ENCODE data around the gene POLR2C.
"Not testable (repeated sequence)": the region's sequence is repeated elsewhere in the genome, so short reads cannot be mapped to it uniquely, and the experiment has no call there.

The POLR2C gene

DNA sequence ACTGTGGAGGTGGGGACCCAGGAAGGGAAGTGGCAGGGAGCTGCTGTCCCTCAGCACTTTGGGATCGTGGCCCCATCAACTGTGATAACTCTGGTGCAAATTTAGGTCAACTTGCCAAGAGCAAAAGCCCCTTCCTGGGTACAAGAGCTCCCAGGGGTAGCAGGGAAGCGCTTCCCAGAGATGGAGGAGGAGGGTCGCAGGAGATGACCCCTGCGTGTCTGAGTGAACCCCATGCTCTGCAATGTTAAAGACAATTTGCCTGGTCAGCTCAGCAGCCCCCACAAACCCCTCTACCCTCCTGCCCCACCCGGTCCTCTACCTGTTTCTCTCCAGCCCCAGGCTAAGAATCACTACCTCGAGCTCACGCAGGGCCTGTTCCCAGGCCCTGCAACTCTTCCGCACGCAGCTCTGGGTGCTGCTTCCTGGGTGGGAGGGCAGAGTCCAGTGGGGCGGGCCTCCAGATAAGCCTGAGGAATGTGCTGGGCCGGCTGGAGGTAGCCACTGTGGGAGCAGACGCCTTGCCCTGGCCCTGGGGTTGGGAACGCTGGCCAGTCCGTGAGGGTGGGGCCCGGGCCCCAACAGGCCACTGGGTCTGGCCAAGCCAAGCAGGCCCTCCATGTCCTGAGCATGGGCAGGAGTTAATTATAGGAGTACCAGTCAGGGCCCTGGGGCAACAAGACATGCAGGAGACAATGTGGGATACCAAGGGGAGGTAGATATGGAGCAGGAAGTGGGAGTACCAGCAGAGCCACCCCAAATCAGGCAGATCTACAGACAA is 17.7 kb downstream of the POLR2C start:
- no peak for DNase-seq

DNA sequence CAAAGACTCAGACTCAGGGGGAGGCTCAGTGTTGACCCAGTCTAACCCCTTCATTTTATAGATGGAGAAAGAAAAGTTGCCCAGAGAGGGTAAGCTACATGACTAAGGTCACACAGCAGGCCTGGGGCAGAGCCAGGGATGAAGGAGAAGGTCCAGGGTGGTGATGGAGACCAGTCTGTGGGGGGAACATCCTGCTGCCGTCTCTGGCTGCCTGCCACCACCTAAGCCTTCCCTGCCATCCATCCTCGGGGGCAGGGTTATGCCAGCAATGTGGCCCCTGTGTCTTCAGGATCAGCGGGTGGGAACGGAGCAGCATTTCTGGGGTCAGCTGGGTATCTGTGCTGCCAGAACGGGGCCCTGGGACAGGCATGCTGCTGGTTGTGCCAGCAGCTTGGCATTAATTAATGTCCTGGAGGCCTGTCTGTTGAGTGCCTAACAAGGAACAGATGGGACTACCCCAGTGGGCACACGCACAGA is 18.3 kb downstream of the POLR2C start:
- DNase-seq: no peak

DNA sequence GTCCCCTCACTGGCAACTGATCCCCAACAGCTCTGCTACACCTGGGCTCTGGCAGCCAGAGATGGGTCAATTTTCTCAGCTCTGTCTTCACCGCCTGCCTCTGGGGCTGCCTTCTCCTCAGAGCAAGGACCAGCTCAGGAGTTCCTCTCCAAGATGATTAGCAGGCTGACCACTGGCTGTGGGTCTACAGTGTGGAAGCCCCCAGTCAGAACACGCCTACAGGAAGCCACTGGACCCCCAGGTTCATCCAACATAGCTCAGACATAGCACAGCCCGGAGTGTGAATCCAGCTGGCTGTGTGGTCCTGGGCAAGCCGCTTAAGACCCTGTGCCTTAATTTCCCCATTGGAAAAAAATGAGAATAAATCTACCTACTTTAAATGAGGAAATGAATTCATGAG is 18.9 kb downstream of the POLR2C start:
- no peak for DNase-seq

DNA sequence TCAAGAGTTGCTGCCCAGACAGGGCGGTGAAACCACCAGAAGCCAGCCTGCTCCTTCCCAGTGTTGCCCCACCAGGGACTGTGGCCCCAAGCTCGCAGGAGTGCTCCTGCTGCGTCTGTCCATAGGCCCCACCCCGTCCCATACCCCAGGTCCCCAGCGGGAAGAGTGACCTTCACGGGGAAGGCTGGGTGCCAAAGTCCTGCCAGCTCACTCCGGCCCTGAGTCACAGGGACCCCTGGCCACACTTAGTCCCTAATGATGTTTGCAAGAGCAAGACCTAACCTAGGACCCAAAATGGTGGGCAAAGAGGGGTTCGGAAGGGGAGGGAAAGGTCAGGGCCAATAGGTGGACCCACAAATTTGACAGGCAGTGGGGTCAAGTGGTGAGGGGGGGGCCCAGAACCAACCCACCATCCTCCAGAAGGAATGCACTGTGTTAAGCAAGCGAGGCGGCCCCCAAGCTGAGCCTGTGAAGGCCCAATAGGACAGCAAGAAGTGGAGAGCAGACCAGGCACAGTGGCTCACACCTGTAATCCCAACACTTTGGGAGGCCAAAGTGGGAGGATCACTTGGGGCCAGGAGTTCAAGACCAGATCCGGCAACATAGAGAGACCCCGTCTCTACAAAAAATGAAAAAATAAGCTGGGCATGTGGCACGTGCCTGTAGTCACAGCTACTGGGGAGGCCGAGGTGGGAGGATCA is 20.5 kb downstream of the POLR2C start:
- DNase-seq: no peak

DNA sequence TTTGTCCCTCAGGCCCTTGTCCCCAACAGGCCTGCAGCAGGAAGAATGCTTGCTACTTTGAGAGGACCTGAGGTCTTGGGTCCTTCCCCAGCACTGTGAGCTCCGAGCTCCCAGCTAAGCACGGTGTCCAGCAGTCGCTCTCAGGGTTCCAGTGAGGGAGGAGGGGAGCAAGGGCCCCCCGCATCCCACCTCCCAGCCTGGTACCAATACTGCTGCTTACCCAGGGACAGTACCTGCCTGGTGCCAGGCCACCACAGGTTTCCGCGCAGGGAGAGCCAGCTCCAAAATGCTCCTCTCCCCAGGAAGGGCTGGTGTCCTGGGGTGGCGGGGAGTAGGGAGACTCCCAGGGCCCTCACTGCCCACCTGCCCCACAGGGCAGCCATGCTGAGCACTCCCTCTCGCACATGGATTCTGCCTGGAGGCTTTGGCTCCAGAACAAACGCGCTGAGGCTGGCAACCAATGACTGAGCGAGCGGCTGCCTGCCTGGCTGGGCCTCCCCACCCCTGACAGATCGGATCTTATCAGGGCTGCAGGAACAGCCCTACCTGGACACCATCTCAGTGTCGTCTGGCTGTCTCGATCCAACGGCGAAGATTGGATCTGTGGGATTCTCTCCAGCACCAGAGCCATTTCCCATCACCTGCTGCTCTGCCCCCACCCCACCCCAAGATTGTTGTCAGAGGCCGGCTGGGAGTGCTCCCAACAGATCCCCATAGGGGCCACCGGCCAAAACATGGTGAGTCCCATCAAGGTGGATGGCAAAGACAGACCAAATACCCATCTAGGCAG is 21.4 kb downstream of the POLR2C start:
- no peak for DNase-seq

DNA sequence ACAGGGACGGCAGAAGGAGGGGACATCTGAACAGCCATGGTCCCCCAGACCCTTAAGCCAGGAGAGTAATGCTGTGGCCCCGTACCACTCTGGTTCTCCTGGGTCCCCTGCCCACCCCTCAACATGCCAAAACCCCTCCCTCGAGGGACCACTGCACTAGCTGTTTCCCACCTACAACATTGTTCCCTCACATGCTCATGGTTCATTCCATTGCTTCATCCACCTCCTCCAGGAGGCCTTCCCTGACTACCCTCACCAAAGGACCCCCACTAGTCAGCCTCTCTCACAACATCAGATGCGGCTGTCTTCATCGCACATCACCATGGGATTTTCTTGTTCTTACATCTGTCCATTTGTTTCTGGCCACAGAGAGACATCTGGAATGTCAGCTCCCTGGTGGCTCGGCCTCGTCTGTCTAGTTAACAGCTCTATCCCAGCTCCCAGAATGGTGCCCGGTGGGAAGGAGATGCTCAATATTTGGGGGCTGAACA is 22.1 kb downstream of the POLR2C start:
- DNase-seq: no peak

DNA sequence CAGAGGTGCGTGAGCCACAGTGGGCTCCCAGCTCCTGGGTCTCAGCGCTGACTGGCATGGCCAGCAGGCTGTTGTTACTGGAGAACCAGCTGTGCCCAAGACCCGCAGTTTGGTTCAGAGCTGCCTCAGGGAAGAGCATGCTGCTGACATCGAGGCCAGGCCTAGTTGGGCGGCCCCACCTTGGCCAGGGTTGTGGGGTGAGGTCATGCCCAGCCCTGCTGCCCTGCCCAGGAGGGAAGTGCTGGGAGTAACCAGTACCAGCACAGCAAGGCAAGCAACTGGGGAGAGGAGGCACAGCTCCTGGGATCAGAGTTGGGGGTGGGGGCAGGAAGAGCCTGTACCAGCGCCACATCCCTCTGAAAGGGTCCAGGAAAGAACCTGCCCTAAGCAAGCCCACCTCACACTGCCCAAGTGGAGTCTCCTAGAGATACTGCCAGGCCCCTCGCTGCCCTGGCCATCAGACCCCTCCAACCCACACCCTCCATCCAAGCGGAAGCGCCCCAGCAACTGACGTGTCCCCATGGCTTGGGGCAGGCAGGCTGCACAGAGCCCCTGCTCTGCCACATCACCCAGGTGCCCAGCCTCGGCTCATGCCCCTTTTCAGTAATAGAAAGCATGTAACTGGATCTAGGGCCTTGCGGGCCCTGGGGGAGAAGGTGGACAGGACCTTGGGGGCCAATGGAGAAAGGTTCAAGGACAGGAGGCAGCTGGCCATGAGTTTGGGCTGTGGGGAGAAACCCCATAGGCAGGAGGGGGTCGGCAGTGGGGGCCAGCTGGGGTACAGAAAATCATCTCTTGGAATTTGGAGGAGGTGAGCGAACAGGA is 22.8 kb downstream of the POLR2C start:
- no peak for DNase-seq

DNA sequence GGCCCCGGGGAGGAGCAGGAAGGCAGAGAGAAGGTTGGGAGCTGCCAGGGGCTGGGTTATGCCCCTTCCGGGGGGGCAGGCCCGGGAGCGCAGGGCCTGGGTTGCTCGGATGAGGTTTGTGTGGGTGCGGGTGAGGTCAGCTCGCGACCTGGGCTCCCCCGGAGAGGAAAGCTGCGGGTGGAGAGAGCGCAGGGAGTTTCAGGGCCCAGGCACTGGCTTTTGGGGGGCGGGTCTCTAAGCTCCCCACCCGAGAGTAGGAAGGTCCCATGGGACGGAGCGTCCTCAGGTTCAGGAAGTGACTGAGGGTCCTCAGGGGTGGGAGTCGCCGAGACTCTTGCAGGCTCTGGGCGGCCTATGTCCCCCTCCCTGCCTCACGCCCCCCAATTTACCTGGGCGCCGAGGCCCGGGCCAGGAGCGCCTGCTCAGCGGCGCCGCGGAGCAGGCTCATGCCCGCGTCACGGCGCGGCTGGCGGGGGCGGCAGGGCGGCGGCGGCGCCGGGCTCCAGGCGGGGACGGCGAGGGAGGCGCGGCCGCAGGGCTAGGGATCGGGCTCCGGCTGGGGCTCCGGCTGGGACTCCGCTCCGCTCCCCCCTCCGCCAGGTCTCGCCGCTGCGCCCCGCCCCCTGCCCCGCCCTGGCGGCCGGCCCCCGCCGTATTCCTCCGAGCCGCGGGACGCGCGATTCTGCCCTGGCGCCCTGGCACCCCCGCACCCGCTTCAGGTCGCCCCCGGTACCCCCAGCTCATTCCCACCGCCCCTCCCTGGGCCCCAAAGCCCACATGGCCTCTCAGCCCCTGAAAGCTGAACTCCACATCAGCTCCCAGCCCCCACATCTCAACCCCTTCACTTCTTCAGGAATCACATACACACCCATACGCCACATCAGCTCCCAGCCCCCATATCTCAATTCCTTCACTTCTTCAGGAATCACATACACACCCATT is 23.7 kb downstream of the POLR2C start, which contains the start of gene DOK4:
Gene DOK4, minus strand, starts transcription at position 578 of the 942 bp plus-strand sequence. CDS start 6,986 bp downstream, outside the sequence.
- peak; percentile 52 for DNase-seq

DNA sequence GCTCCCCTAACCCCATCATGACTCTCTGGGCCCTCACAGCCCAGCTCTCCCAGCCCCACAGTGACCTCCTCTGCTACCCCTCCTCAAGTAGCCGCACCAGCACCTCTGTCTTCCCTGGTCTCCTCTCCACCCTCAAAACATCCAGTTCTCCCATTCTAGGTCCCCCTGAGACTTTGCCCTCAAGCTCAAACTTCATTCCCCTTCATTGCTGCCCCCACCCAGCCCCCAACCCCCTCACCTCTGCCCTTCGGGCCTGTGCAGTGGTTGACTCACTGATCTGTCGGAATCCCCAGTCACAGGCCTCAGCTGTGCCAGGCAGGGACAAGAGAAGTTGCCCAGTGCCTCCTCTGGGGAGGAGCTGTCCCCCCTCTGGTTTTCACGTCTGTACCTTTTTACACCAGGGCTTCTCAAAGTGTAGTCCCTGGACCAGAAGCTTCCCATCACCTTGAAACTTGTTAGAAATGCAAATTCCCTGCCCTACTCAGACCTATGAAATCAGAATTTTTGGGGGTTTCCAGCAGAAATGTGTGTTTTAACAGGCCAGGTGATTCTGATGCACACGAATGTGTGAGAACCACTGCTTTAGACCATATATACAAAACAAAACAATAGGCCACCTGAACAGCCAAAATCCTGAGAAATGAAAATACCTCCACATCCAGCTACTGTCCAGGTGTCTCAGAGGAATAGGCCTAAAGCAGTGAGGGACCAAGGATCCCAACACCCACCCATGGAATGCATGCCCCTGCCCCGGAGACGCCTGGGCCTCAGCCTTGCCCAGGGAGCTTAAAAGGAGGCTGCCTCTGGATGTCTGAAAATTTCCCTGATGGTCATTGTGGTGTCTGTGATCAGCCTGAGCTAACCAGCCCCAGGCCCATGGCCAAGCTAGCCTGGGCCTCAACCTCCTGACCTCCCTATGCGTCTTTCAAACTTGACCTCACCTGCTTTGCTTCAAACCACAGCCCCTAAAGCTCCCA is 24.7 kb downstream of the POLR2C start:
- DNase-seq: no peak

DNA sequence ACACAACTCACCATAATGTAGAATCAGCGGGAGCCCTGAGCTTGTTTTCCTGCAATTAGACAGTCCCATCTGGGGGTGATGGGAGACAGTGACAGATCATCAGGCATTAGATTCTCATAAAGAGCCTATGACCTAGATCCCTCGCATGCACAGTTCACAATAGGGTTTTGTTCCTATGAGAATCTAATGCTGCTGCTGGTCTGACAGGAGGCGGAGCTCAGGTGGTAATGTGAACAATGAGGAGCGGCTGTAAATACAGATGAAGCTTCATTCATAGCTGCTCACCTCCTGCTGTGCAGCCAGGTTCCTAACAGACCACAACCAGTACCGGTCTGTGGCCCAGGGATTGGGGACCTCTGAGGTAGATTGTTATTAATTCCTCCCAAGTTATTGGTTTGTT is 26.8 kb downstream of the POLR2C start:
- no peak for DNase-seq

DNA sequence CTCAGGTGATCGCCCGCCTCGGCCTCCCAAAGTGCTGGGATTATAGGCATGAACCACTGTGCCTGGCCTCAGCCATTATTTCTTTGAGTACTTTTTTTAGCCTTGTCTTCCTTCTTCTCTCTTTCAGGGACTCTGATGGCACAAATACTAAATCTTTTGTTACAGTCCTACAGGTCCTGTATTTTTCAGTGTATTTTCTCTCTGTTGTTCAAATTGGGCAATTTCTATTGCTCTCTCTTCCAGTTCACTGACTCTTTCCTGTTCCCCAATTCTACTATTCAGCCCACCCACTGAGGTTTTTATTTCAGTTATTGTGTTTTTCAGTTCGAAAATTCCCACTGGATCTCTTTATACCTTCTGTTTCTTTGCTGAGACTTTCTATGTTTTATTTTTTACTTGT is 31.3 kb downstream of the POLR2C start:
- no peak for DNase-seq

DNA sequence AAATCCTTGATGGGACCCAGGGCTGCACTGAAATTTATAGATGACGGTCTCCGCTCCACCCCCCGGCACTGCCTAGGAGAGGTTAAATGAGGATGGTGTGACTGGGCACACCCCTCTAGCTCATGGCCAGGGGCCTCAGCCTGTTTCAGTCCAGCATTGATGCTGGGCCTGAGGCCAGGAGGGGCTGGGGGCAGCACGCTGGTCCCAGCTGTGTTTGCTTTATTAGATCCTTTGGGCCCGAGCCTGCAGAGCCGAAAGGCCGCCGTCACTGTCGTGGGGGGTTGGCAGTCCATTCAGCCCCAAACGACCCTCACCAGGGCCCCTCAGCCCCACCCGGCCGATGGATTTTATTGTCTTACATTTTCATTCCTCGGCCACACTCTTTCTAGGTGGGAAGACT is 34.6 kb downstream of the POLR2C start:
- DNase-seq: no peak

DNA sequence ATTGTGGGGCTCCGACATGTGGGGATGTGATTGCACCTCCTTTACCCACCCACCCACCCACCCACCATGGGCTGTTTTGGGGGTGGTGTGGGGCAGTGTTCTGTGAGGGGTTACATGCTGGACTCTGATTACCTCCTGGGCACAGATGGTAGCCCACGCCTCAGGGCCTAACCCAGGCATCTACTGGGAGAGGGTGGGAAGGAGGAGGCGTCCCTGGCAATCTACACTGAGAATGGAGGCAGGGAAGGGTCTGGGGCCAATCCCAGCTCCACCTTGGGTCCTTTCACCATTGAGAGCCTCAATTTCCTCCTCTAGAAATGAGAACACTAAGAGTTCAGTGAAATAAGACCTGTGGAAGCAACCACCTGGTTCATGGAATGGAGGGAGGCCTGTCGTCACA is 35.6 kb downstream of the POLR2C start:
- DNase-seq: no peak

DNA sequence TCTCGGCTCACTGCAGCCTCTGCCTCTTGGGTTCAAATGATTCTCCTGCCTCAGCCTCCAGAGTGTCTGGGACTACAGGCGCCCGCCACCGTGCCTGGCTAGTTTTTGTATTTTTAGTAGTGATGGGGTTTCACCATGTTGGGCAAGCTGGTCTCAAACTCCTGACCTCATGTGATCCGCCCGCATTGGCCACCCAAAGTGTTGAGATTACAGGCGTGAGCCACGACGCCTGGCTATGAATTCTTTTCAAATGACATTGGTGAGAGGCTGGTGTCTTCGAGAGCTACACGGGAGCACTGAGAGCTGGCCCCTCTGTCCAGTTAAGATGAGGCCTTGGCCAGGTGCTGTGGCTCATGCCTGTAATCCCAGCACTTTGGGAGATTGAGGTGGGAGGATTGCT is 37.5 kb downstream of the POLR2C start:
- not testable (repeated sequence) for DNase-seq

DNA sequence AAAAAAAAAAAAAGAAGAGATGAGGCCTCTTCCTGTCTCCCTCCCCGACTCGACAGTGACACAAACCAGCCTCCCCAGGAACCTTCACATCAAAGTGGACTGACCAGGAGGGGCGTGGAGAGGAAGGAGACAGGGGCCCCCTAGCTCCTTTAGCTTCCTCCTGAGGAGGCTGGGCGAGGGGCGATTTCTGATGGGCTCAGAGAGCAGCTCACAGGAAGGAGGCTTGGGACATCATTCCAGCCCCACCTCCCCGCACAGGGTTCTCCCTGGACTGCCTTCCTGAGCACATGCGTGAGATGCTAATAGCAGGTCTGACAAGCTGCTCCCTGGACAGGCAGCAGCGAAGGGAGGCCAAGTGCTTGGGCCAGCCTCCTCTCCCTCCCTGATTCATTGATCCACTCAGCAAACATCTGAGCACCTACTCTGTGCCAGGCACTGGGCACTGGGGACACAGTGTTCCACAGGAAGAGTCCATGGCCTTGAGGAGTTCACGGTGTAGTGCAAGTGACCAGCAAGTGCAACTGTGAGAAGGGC is 38.2 kb downstream of the POLR2C start:
- DNase-seq: no peak

DNA sequence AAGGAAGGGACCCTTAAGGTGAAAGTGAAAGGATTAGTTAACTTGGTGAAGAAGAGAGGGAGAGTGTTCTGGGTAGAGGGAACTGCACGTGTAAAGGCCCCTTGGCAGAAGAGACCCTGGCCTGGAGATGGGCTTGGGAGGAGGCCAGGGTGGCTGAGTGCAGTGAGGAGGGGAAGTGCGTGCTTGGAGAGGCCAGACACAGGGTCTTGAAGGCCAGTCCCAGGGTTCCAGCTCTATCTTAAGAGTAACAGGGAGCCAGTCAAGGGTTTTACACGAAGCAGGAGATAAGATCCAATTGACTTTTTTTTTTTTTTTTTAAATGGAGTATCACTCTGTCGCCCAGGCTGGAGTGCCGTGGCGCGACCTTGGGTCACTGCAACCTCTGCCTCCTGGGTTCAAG is 39.0 kb downstream of the POLR2C start:
- no peak for DNase-seq

DNA sequence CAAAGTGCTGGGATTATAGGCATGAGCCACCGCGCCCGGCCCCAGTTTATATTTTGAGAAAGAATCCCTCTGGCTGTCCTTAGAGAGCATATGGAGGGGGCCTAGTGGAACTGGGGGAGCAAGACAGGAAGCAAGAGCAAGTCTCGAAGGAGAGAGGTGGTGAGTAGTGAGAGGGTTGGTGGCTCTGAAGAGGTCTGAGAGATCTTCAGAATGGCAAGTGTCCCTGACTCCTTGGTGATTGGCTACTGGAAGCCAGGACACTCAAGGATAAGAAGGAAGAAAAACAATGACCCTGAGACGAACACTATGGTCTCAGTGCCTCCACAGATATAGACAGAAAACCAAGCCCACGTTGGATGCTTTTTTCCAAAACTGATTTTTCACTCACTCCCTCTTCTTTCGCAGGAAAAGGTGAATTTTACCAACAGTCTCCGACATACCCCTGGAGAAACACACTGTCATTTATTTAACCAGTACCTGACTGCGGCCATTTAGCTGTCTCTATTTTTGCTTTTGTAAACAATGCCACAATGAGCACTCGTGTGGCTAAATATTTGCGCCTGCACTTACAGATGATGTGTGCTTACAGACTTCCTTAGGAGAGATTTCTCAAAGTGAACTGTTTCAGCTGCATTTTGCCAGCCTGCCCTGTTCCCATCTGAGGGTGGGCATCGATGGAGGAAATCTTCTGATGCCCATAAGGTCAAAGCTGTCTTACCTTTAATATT is 39.7 kb downstream of the POLR2C start:
- no peak for DNase-seq

DNA sequence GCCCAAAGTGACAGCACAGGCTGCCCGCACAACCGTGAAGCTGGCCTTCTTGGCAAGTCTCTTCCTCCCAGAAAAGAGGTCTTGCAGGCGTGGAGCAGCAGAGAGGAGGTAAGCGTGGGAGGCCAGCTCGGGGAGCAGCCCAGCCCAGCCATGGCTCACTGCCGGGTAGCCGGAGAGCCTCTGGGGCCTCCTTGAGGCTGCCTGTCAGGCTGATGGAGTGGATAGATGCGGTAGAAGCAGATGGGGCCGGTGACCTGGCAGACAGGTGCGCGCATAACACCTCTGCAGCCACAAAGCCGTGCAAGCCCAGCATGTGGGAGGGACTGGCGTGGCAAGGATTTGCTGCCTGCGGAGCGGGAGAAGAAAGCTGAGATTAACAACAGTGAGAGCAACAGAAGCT is 40.9 kb downstream of the POLR2C start:
- peak; percentile 42 for DNase-seq

DNA sequence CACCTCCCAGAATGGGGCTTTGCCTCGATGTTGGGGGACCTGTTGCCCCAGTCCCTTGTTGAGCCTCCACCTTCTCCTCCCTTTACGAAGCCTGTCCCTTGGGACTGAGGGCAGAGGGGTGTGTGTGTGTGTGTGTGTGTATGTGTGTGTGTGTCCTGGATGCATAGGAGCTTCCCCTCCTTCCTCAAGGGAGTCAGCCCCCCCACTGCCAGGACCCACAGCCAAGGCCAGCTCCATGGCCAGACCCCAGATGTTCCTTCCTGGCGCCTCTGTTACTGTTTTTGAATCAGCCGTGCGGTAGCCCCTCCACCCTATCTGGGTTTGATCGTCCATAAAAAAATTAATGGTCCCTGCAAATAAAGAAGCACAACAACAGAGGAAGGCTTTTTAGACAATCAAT is 41.5 kb downstream of the POLR2C start:
- DNase-seq: peak; percentile 27
